Transverse colon (tissue), 4 donors: ENCODE results near the gene GDF7.

Experiments
- EP300 ChIP-seq: sonication (generic); formaldehyde crosslinking; IDR thresholded peaks from one replicate; pipeline ENCODE4 v1.6.1; 2017; ENCODE audit warnings: antibody characterized with exemption, low read depth
- POLR2A ChIP-seq: fragments of 450-650 bp; IDR thresholded peaks from one replicate; pipeline ENCODE4 v1.6.1; 2016; ENCODE audit warnings: antibody characterized with exemption, mild to moderate bottlenecking, moderate library complexity
- POLR2AphosphoS5 ChIP-seq, 3 donors: sonication (generic); formaldehyde crosslinking; IDR thresholded peaks; one replicate each; pipeline ENCODE4 v1.6.1; 2016; ENCODE audit warnings: antibody characterized with exemption in 3 of 3
- TF ChIP-seq, protein P1 (sequence below), 5 experiments: fragments of 200-600 bp in 3 of 5; fragments of 450-650 bp in 2 of 5; sonication (generic) in 3 of 5; IDR thresholded peaks; 1 replicate in 2 of 5; 2 replicates in 3 of 5; pipeline ENCODE4 v1.5.1; 2016 to 2017; ENCODE audit warnings: antibody characterized with exemption in 5 of 5, inconsistent platforms in 3 of 5, mild to moderate bottlenecking in 2 of 5, moderate library complexity in 1 of 5

DNA sequence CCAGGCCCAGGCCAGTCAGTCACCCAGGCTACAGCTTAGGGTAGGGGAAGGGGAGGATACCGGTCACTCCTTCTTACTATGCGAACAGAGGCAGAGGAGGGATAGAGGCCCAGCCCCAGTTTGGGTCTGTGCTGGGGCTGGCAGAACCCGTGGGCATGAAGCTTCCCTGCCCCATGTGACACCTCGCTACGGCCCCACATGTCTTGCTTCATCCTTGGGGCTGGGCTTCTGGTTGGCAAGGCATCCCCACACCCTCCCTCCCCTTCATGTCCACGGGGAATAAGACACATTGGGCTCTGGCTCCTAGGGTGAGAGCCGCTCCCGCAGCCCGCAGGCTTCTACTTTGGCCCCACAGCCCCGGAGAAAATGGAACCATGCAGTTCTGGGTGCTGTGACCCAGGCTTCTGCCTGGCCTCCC lies 48.5 kb upstream of the GDF7 start:
- TF ChIP-seq, protein P1, sequence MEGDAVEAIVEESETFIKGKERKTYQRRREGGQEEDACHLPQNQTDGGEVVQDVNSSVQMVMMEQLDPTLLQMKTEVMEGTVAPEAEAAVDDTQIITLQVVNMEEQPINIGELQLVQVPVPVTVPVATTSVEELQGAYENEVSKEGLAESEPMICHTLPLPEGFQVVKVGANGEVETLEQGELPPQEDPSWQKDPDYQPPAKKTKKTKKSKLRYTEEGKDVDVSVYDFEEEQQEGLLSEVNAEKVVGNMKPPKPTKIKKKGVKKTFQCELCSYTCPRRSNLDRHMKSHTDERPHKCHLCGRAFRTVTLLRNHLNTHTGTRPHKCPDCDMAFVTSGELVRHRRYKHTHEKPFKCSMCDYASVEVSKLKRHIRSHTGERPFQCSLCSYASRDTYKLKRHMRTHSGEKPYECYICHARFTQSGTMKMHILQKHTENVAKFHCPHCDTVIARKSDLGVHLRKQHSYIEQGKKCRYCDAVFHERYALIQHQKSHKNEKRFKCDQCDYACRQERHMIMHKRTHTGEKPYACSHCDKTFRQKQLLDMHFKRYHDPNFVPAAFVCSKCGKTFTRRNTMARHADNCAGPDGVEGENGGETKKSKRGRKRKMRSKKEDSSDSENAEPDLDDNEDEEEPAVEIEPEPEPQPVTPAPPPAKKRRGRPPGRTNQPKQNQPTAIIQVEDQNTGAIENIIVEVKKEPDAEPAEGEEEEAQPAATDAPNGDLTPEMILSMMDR (IDR thresholded peaks at IDR 0.05): no peak
- TF ChIP-seq EP300 (no peak), POLR2A (no peak), POLR2AphosphoS5 (IDR thresholded peaks at IDR 0.05) (no peak)
